GM20000 (cell line): ENCODE measurements around the gene ASPHD2.

Experiments used
- DNase-seq: peaks from one replicate; pipeline ENCODE4 v3.0.0; 2012; ENCODE audit warnings: low spot score
- TF ChIP-seq, protein P1 (sequence below): IDR thresholded peaks from 2 replicates; pipeline ENCODE4 v1.5.1; 2012; ENCODE audit warnings: mild to moderate bottlenecking, control low read depth; ENCODE audit errors: extremely low read depth, missing control alignments

Gene ASPHD2

GRCh38 chr22:26448334-26448733 is 19.3 kb downstream of the ASPHD2 start:
- no peak for DNase-seq
- TF ChIP-seq, protein P1, sequence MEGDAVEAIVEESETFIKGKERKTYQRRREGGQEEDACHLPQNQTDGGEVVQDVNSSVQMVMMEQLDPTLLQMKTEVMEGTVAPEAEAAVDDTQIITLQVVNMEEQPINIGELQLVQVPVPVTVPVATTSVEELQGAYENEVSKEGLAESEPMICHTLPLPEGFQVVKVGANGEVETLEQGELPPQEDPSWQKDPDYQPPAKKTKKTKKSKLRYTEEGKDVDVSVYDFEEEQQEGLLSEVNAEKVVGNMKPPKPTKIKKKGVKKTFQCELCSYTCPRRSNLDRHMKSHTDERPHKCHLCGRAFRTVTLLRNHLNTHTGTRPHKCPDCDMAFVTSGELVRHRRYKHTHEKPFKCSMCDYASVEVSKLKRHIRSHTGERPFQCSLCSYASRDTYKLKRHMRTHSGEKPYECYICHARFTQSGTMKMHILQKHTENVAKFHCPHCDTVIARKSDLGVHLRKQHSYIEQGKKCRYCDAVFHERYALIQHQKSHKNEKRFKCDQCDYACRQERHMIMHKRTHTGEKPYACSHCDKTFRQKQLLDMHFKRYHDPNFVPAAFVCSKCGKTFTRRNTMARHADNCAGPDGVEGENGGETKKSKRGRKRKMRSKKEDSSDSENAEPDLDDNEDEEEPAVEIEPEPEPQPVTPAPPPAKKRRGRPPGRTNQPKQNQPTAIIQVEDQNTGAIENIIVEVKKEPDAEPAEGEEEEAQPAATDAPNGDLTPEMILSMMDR: no peak

DNA sequence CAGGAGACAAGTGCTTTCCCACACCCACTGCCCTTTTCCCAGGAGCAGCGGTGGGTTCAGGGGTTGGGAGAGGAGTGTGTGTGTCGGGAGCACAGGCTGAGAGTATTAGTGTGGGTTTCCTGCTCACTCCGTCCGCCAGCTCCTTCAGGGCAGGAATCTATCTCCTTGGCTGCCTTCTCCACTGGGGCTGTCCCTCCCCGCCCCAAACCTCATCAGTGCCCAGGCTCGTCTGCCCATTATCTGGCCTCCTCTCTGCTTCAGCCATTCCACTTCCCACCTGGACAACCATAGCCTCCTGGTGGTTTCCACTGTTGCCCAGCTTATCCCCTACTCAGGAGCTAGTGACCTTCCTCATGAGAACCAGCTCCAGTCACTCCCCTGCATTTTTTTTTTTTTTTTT is 19.9 kb downstream of the ASPHD2 start:
- DNase-seq: no peak
- TF ChIP-seq, protein P1: no peak

DNA sequence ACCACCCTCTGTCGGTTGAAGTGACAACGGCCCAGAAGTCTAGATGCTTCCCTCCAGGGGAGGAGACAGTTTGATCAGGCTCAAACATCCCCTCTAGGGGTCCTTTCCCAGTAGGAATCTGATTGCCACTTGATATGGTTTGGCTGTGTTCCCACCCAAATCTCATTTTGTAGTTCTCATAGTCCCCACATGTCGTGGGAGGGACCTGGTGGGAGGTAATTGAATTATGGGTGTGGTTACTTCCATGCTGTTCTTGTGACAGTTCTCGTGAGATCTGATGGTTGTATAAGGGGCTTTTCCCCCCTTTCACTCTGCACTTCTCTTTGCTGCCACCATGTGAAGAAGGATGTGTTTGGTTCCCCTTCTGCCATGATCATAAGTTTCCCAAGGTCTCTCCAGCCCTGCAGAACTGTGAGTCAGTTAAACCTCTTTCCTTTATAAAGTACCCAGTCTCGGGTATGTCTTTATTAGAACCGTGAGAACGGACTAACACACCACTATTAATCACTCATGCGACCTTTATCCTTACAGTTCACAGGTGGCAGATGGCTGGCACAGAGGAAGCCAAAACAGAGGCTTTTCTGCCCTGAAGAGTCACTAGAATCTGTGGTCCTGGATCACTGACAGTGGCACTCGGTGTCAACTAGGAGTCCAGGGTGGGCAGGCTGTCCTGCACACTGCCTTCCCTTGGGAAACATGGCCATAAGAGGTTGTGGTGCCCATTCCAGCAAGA is 21.6 kb downstream of the ASPHD2 start:
- TF ChIP-seq, protein P1: no peak
- DNase-seq: no peak

GRCh38 chr22:26452236-26453016 is 23.4 kb downstream of the ASPHD2 start:
- TF ChIP-seq, protein P1: no peak

DNA sequence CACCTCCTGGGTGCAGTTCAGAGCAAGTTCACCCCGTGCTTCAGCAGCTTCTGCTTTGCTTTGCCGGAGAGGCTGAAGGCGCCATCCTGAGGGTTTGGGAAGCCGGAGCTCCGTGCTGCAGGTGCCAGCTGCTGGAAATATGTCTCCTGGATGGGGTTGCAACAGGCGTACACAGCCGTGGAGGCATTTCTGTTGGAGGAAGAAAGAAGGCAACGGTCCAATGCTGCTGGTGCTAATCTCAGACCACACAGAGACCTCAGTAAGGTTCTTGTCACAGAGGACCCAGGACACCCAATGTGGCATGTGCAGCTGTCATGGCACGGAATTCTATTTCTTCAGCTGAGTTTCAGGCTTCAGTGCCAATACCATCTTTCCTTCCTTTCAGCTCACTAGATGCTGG is 24.2 kb downstream of the ASPHD2 start:
- TF ChIP-seq, protein P1: no peak
- no peak for DNase-seq

More at GRCh38 chr22:26452236-26453016, 23.4 kb downstream of the ASPHD2 start:
- DNase-seq: no peak

DNA sequence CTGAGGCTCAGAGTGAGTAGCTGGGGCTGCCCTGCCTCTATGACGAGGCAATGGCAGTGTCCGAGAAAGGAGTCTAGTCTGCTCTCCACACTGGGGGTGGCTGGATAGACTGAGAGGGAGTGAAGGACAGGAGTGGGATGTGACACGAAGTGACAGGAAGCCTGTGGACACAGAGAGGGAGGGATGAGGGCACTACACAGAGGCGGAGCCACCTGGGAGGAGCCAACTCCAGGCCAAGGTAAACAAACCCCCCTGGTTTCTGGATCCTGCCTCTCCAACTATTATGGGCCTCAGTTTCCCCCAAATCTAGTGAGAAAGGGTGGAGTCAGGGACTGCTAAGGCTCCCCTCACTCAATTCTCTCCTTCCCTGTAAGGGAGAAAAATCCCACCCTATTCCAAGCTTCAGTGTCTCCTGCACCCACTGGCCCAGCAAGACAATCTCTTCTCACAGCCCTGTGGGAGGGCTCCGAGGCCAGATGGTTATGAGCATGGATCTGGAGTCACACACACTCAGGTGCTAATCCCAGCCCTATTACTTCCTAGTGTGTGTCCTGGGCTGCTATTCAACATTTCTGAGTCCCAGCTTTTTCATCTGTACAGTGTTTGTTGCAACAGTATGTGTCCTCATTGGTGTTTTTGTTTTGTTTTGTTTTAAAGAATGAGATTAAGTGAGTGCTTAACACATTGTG is 24.9 kb downstream of the ASPHD2 start:
- TF ChIP-seq, protein P1: no peak
- no peak for DNase-seq
